Measurements from ENCODE around the gene CHD9.
"Not testable (repeated sequence)": the region's sequence is repeated elsewhere in the genome, so short reads cannot be mapped to it uniquely, and the experiment has no call there.

- TF ChIP-seq, protein P1, sequence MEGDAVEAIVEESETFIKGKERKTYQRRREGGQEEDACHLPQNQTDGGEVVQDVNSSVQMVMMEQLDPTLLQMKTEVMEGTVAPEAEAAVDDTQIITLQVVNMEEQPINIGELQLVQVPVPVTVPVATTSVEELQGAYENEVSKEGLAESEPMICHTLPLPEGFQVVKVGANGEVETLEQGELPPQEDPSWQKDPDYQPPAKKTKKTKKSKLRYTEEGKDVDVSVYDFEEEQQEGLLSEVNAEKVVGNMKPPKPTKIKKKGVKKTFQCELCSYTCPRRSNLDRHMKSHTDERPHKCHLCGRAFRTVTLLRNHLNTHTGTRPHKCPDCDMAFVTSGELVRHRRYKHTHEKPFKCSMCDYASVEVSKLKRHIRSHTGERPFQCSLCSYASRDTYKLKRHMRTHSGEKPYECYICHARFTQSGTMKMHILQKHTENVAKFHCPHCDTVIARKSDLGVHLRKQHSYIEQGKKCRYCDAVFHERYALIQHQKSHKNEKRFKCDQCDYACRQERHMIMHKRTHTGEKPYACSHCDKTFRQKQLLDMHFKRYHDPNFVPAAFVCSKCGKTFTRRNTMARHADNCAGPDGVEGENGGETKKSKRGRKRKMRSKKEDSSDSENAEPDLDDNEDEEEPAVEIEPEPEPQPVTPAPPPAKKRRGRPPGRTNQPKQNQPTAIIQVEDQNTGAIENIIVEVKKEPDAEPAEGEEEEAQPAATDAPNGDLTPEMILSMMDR (IDR thresholded peaks at IDR 0.05), result not testable (repeated sequence)
- TF ChIP-seq POLR2A (IDR thresholded peaks at IDR 0.05), result not testable (repeated sequence)
These were observed 18.1 kb upstream of the CHD9 start for GRCh38 chr16:53036711-53037110.
